Measurements from ENCODE around the gene CPPED1.

Gene CPPED1

GRCh38 chr16:12646490-12647274 is 157.0 kb downstream of the CPPED1 start:
- H3K9ac ChIP-seq (ENCODE audit: low read length) = no peak overlapping the region
- no peaks in the 10 kb centered on the region for H3K4me1 ChIP-seq (ENCODE audit: control insufficient read depth, insufficient read depth, low read length)
- H3K9me3 ChIP-seq (ENCODE audit: control insufficient read depth, low read length) = no peaks in the 10 kb centered on the region
- no peaks in the 10 kb centered on the region for H3K36me3 ChIP-seq (ENCODE audit: control insufficient read depth, insufficient read depth, low read length)
- no peak overlapping the region for H3K4me3 ChIP-seq (ENCODE audit: low read length)
- no peaks in the 10 kb centered on the region for H3K27me3 ChIP-seq (ENCODE audit: control insufficient read depth, insufficient read depth, low read length)

- Histone ChIP-seq H3K9me3 (ENCODE audit: control insufficient read depth, low read length) (no peaks in the 10 kb centered on the region), H3K27me3 (ENCODE audit: control insufficient read depth, insufficient read depth, low read length) (no peaks in the 10 kb centered on the region), H3K9ac (ENCODE audit: low read length) (no peak overlapping the region), H3K4me3 (ENCODE audit: low read length) (no peak overlapping the region), H3K4me1 (ENCODE audit: control insufficient read depth, insufficient read depth, low read length) (no peaks in the 10 kb centered on the region), H3K36me3 (ENCODE audit: control insufficient read depth, insufficient read depth, low read length) (no peaks in the 10 kb centered on the region)
Observed at GRCh38 chr16:12646098-12646489, 157.6 kb downstream of the CPPED1 start.

GRCh38 chr16:12643034-12643455 is 160.6 kb downstream of the CPPED1 start:
- Histone ChIP-seq H3K9ac (ENCODE audit: low read length) (no peak overlapping the region), H3K27me3 (ENCODE audit: control insufficient read depth, insufficient read depth, low read length) (no peaks in the 10 kb centered on the region), H3K9me3 (ENCODE audit: control insufficient read depth, low read length) (no peaks in the 10 kb centered on the region), H3K4me3 (ENCODE audit: low read length) (no peak overlapping the region), H3K36me3 (ENCODE audit: control insufficient read depth, insufficient read depth, low read length) (no peaks in the 10 kb centered on the region), H3K4me1 (ENCODE audit: control insufficient read depth, insufficient read depth, low read length) (no peaks in the 10 kb centered on the region)

GRCh38 chr16:12639044-12639443 is 164.6 kb downstream of the CPPED1 start:
- Histone ChIP-seq H3K27me3 (ENCODE audit: control insufficient read depth, insufficient read depth, low read length) (no peaks in the 10 kb centered on the region), H3K9me3 (ENCODE audit: control insufficient read depth, low read length) (no peaks in the 10 kb centered on the region), H3K4me1 (ENCODE audit: control insufficient read depth, insufficient read depth, low read length) (no peaks in the 10 kb centered on the region), H3K36me3 (ENCODE audit: control insufficient read depth, insufficient read depth, low read length) (no peaks in the 10 kb centered on the region), H3K4me3 (ENCODE audit: low read length) (no peak overlapping the region), H3K9ac (ENCODE audit: low read length) (no peak overlapping the region)

- Histone ChIP-seq H3K9ac (ENCODE audit: low read length) (no peak overlapping the region), H3K4me3 (ENCODE audit: low read length) (no peak overlapping the region), H3K36me3 (ENCODE audit: control insufficient read depth, insufficient read depth, low read length) (no peaks in the 10 kb centered on the region), H3K9me3 (ENCODE audit: control insufficient read depth, low read length) (no peaks in the 10 kb centered on the region), H3K4me1 (ENCODE audit: control insufficient read depth, insufficient read depth, low read length) (no peaks in the 10 kb centered on the region), H3K27me3 (ENCODE audit: control insufficient read depth, insufficient read depth, low read length) (no peaks in the 10 kb centered on the region)
Observed at GRCh38 chr16:12637002-12637401, 166.7 kb downstream of the CPPED1 start.

- no peaks in the 10 kb centered on the region for H3K4me1 ChIP-seq (ENCODE audit: control insufficient read depth, insufficient read depth, low read length)
- H3K9ac ChIP-seq (ENCODE audit: low read length) = no peak overlapping the region
- H3K27me3 ChIP-seq (ENCODE audit: control insufficient read depth, insufficient read depth, low read length) = peaks cover 4% of the 10 kb centered on the region
- H3K36me3 ChIP-seq (ENCODE audit: control insufficient read depth, insufficient read depth, low read length) = no peaks in the 10 kb centered on the region
- H3K4me3 ChIP-seq (ENCODE audit: low read length) = no peak overlapping the region
- no peaks in the 10 kb centered on the region for H3K9me3 ChIP-seq (ENCODE audit: control insufficient read depth, low read length)
Observed at GRCh38 chr16:12629271-12629670, 174.4 kb downstream of the CPPED1 start.

- no peaks in the 10 kb centered on the region for H3K36me3 ChIP-seq (ENCODE audit: control insufficient read depth, insufficient read depth, low read length)
- no peaks in the 10 kb centered on the region for H3K9me3 ChIP-seq (ENCODE audit: control insufficient read depth, low read length)
- H3K27me3 ChIP-seq (ENCODE audit: control insufficient read depth, insufficient read depth, low read length) = peaks cover 4% of the 10 kb centered on the region
- H3K4me1 ChIP-seq (ENCODE audit: control insufficient read depth, insufficient read depth, low read length) = no peaks in the 10 kb centered on the region
- no peak overlapping the region for H3K9ac ChIP-seq (ENCODE audit: low read length)
- H3K4me3 ChIP-seq (ENCODE audit: low read length) = no peak overlapping the region
Observed at GRCh38 chr16:12628536-12628935, 175.2 kb downstream of the CPPED1 start.

- Histone ChIP-seq H3K4me1 (ENCODE audit: control insufficient read depth, insufficient read depth, low read length) (no peaks in the 10 kb centered on the region), H3K9ac (ENCODE audit: low read length) (no peak overlapping the region), H3K27me3 (ENCODE audit: control insufficient read depth, insufficient read depth, low read length) (peaks cover 4% of the 10 kb centered on the region), H3K4me3 (ENCODE audit: low read length) (no peak overlapping the region), H3K9me3 (ENCODE audit: control insufficient read depth, low read length) (no peaks in the 10 kb centered on the region), H3K36me3 (ENCODE audit: control insufficient read depth, insufficient read depth, low read length) (no peaks in the 10 kb centered on the region)
Observed at GRCh38 chr16:12627394-12627793, 176.3 kb downstream of the CPPED1 start.

GRCh38 chr16:12626411-12626810 is 177.3 kb downstream of the CPPED1 start:
- Histone ChIP-seq H3K36me3 (ENCODE audit: control insufficient read depth, insufficient read depth, low read length) (no peaks in the 10 kb centered on the region), H3K27me3 (ENCODE audit: control insufficient read depth, insufficient read depth, low read length) (peaks cover 4% of the 10 kb centered on the region), H3K9me3 (ENCODE audit: control insufficient read depth, low read length) (no peaks in the 10 kb centered on the region), H3K9ac (ENCODE audit: low read length) (no peak overlapping the region), H3K4me3 (ENCODE audit: low read length) (no peak overlapping the region), H3K4me1 (ENCODE audit: control insufficient read depth, insufficient read depth, low read length) (no peaks in the 10 kb centered on the region)

GRCh38 chr16:12625716-12626115 is 178.0 kb downstream of the CPPED1 start:
- Histone ChIP-seq H3K4me1 (ENCODE audit: control insufficient read depth, insufficient read depth, low read length) (no peaks in the 10 kb centered on the region), H3K27me3 (ENCODE audit: control insufficient read depth, insufficient read depth, low read length) (peaks cover 4% of the 10 kb centered on the region), H3K4me3 (ENCODE audit: low read length) (no peak overlapping the region), H3K9me3 (ENCODE audit: control insufficient read depth, low read length) (no peaks in the 10 kb centered on the region), H3K9ac (ENCODE audit: low read length) (no peak overlapping the region), H3K36me3 (ENCODE audit: control insufficient read depth, insufficient read depth, low read length) (no peaks in the 10 kb centered on the region)

- peaks cover 4% of the 10 kb centered on the region for H3K27me3 ChIP-seq (ENCODE audit: control insufficient read depth, insufficient read depth, low read length)
- no peak overlapping the region for H3K9ac ChIP-seq (ENCODE audit: low read length)
- H3K36me3 ChIP-seq (ENCODE audit: control insufficient read depth, insufficient read depth, low read length) = no peaks in the 10 kb centered on the region
- no peaks in the 10 kb centered on the region for H3K9me3 ChIP-seq (ENCODE audit: control insufficient read depth, low read length)
- H3K4me1 ChIP-seq (ENCODE audit: control insufficient read depth, insufficient read depth, low read length) = no peaks in the 10 kb centered on the region
- no peak overlapping the region for H3K4me3 ChIP-seq (ENCODE audit: low read length)
Observed at GRCh38 chr16:12625068-12625467, 178.6 kb downstream of the CPPED1 start.

GRCh38 chr16:12620150-12620549 is 183.5 kb downstream of the CPPED1 start:
- no peaks in the 10 kb centered on the region for H3K27me3 ChIP-seq (ENCODE audit: control insufficient read depth, insufficient read depth, low read length)
- no peaks in the 10 kb centered on the region for H3K9me3 ChIP-seq (ENCODE audit: control insufficient read depth, low read length)
- no peaks in the 10 kb centered on the region for H3K4me1 ChIP-seq (ENCODE audit: control insufficient read depth, insufficient read depth, low read length)
- no peaks in the 10 kb centered on the region for H3K36me3 ChIP-seq (ENCODE audit: control insufficient read depth, insufficient read depth, low read length)
- no peak overlapping the region for H3K4me3 ChIP-seq (ENCODE audit: low read length)
- no peak overlapping the region for H3K9ac ChIP-seq (ENCODE audit: low read length)

- Histone ChIP-seq H3K4me3 (ENCODE audit: low read length) (no peak overlapping the region), H3K27me3 (ENCODE audit: control insufficient read depth, insufficient read depth, low read length) (no peaks in the 10 kb centered on the region), H3K36me3 (ENCODE audit: control insufficient read depth, insufficient read depth, low read length) (no peaks in the 10 kb centered on the region), H3K9ac (ENCODE audit: low read length) (no peak overlapping the region), H3K9me3 (ENCODE audit: control insufficient read depth, low read length) (no peaks in the 10 kb centered on the region), H3K4me1 (ENCODE audit: control insufficient read depth, insufficient read depth, low read length) (no peaks in the 10 kb centered on the region)
Observed at GRCh38 chr16:12618515-12618914, 185.2 kb downstream of the CPPED1 start.
